Prostate gland (tissue), 2 donors: ENCODE data around the gene RNF224.

Experiments
- CTCF ChIP-seq, 4 experiments: fragments of 200-600 bp in 2 of 4; fragments of 450-650 bp in 2 of 4; sonication (generic) in 2 of 4; IDR thresholded peaks; 1 replicate in 3 of 4; 2 replicates in 1 of 4; pipeline ENCODE4 v1.5.1; 2016 to 2019; ENCODE audit warnings: antibody characterized with exemption in 4 of 4, mild to moderate bottlenecking in 2 of 4, moderate library complexity in 2 of 4
- POLR2A ChIP-seq: fragments of 450-650 bp; IDR thresholded peaks from one replicate; pipeline ENCODE4 v1.6.1; 2016; ENCODE audit warnings: antibody characterized with exemption, mild to moderate bottlenecking
- POLR2AphosphoS5 ChIP-seq: sonication (generic); formaldehyde crosslinking; IDR thresholded peaks from one replicate; pipeline ENCODE4 v1.6.1; 2017; ENCODE audit warnings: antibody characterized with exemption

DNA sequence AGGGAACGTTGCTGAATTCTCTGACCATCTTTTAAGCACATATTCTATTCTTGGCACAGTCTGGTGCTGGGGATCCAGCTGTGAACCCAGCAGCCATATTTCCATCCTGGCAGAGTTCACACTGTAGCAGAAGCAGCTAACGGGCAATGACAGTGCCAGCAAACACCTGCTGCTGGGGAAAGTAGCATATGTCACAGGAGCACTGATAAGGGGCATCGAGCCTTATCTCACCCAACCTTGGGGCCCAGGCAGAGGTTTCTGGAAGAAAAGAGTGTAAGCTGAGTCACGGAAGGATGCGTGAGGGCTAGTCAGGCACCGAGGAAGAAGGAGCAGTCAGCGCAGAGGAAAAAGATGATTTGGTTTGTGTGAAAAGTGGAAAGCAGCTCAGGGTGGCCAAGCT lies 20.7 kb upstream of the RNF224 start:
- no peak for TF ChIP-seq CTCF (IDR thresholded peaks at IDR 0.05)
- TF ChIP-seq POLR2A, result no peak
- no peak for TF ChIP-seq POLR2AphosphoS5
